KMS-11 (cell line): Measurements from ENCODE around the gene ZNF592.

Experiments used
- H2AFZ ChIP-seq: fragments of 200-600 bp; sonication (generic); 2 replicates; pipeline ENCODE4 v1.6.1; 2016; ENCODE audit warnings: antibody characterized with exemption, mixed run types, low read depth
- H3K27ac ChIP-seq: fragments of 200-600 bp; sonication (generic); 2 replicates; pipeline ENCODE4 v1.6.1; 2016; ENCODE audit warnings: mild to moderate bottlenecking, mixed run types
- H3K27me3 ChIP-seq: fragments of 200-600 bp; sonication (generic); 2 replicates; pipeline ENCODE4 v1.6.1; 2017; ENCODE audit warnings: mild to moderate bottlenecking, low read depth, mixed run types, moderate library complexity; ENCODE audit not compliant: insufficient read depth
- H3K36me3 ChIP-seq: fragments of 200-600 bp; sonication (generic); 2 replicates; pipeline ENCODE4 v1.6.1; 2017; ENCODE audit warnings: mild to moderate bottlenecking, mixed run types; ENCODE audit not compliant: insufficient read depth
- H3K4me1 ChIP-seq: fragments of 200-600 bp; sonication (generic); 2 replicates; pipeline ENCODE4 v1.6.1; 2016; ENCODE audit warnings: mild to moderate bottlenecking, low read depth, mixed run types; ENCODE audit not compliant: poor library complexity, severe bottlenecking
- H3K4me2 ChIP-seq: fragments of 200-600 bp; sonication (generic); 2 replicates; pipeline ENCODE4 v1.7.0; 2016; ENCODE audit warnings: mild to moderate bottlenecking, mixed run types
- H3K4me3 ChIP-seq: fragments of 200-600 bp; sonication (generic); IDR thresholded peaks from 2 replicates; pipeline ENCODE4 v1.6.1; 2017; ENCODE audit warnings: low read depth, low read length, mixed read lengths; ENCODE audit not compliant: insufficient read depth
- H3K79me2 ChIP-seq: fragments of 200-600 bp; sonication (generic); 2 replicates; pipeline ENCODE4 v1.6.1; 2016; ENCODE audit warnings: low read depth, mixed run types; ENCODE audit not compliant: insufficient read depth
- H3K9ac ChIP-seq: fragments of 200-600 bp; sonication (generic); 2 replicates; pipeline ENCODE4 v1.6.1; 2016; ENCODE audit warnings: mild to moderate bottlenecking, mixed run types
- H4K20me1 ChIP-seq: fragments of 200-600 bp; sonication (generic); 2 replicates; pipeline ENCODE4 v1.6.1; 2016; ENCODE audit warnings: mild to moderate bottlenecking, mixed run types; ENCODE audit not compliant: insufficient read depth
- CTCF ChIP-seq: fragments of 200-600 bp; sonication (generic); conservative IDR thresholded peaks from 2 replicates; pipeline ENCODE4 v1.6.1; 2017; ENCODE audit warnings: low read depth, mild to moderate bottlenecking, antibody characterized with exemption, low read length, moderate library complexity, mixed read lengths

The ZNF592 gene

GRCh38 chr15:84791763-84792162, 43.4 kb downstream of the ZNF592 start:
- Histone ChIP-seq H4K20me1 (no peaks in the 10 kb centered on the region), H2AFZ (no peak overlapping the region), H3K27ac (no peak overlapping the region), H3K27me3 (no peaks in the 10 kb centered on the region), H3K4me3 (no peak overlapping the region), H3K4me1 (peaks cover 18% of the 10 kb centered on the region), H3K36me3 (peaks cover 4% of the 10 kb centered on the region; the same call in 1 of the 2 replicates), H3K79me2 (peaks cover 20% of the 10 kb centered on the region; the same call in 1 of the 2 replicates), H3K4me2 (no peak overlapping the region), H3K9ac (no peak overlapping the region)
- TF ChIP-seq CTCF, result no peak

DNA sequence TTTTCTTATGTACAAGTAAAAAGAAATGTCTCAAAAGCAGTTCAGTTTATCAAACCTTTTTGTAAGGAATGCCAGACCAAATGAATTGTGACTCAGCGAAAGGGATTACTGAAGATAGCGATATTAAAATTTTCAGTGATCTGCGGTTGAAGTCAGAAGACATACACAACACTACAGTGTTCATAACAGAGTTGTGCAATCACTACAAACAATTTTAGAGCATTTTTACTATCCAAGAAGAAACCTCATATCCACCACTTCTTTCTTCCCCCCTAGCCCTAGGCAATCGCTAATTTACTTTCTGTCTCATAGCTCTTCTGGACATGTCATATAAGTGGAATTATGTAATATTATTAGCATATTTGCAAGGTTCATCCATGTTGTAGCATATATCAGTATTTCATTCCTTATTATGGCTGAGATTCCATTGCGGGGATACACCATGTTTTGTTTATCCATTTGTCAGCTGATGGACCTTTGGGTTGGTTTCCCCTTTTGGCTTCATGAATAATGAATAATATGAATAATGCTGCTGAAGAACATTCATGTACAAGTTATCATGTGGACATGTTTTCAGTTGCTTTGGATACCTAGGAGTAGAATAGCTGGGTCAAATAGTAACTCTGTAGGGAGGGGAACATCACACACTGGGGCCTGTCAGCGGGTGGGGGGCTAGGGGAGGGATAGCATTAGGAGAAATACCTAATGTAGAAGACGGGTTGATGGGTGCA, 45.2 kb downstream of the ZNF592 start:
- Histone ChIP-seq H3K4me3 (no peak overlapping the region), H3K9ac (no peak overlapping the region), H3K27ac (no peak overlapping the region), H4K20me1 (no peaks in the 10 kb centered on the region), H3K79me2 (peaks cover 7% of the 10 kb centered on the region; the same call in 1 of the 2 replicates), H3K4me2 (no peak overlapping the region), H3K36me3 (peaks cover 4% of the 10 kb centered on the region; the same call in 1 of the 2 replicates), H3K27me3 (no peaks in the 10 kb centered on the region), H3K4me1 (peaks cover 1% of the 10 kb centered on the region), H2AFZ (no peak overlapping the region)
- TF ChIP-seq CTCF, result no peak

GRCh38 chr15:84794162-84794547, 45.8 kb downstream of the ZNF592 start:
- H4K20me1 ChIP-seq, result no peaks in the 10 kb centered on the region

DNA sequence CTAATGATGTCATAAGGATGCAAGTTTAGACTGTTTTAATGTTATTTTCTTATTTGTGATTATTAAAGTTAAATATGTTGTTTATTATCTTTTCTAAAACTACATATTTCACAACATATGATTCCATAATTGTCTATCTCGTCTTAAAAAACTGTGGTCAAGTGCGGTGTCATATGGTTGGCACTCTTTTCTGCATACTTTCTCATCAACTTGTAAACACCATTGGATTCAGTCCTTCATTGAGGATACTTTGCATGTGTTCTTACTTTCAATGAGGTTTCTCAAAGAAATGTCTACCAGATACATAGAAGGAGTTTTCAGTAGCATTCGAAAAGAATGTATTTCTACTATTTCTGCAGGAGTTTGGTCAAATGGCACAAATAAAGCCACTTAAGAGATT, 46.8 kb downstream of the ZNF592 start:
- peaks cover 9% of the 10 kb centered on the region for H3K36me3 ChIP-seq
- H2AFZ ChIP-seq, result no peak overlapping the region
- TF ChIP-seq CTCF, result no peak
- H3K4me2 ChIP-seq, result no peak overlapping the region
- no peaks in the 10 kb centered on the region for H3K4me1 ChIP-seq
- H3K79me2 ChIP-seq, result peaks cover 4% of the 10 kb centered on the region; the same call in 1 of the 2 replicates
- no peak overlapping the region for H3K4me3 ChIP-seq
- no peaks in the 10 kb centered on the region for H3K27me3 ChIP-seq
- H3K9ac ChIP-seq, result no peak overlapping the region
- H4K20me1 ChIP-seq, result no peaks in the 10 kb centered on the region
- H3K27ac ChIP-seq, result no peak overlapping the region

More at GRCh38 chr15:84794162-84794547, 45.8 kb downstream of the ZNF592 start:
- Histone ChIP-seq H2AFZ (no peak overlapping the region), H3K27ac (no peak overlapping the region), H3K79me2 (peaks cover 5% of the 10 kb centered on the region; the same call in 1 of the 2 replicates), H3K4me1 (no peaks in the 10 kb centered on the region), H3K4me3 (no peak overlapping the region), H3K27me3 (no peaks in the 10 kb centered on the region), H3K36me3 (peaks cover 4% of the 10 kb centered on the region), H3K4me2 (no peak overlapping the region), H3K9ac (no peak overlapping the region)
- TF ChIP-seq CTCF, result no peak
